Fibroblast of lung (primary cell): ENCODE results near the gene MGAT4C. TPM values are rescaled to one million over a fixed set of nuclear protein-coding genes. Genes with fewer than 3 reads are reported as not detected.

Experiments
- DNase-seq, 2 donors: peaks; one replicate each; pipeline versions ENCODE4 v3.0.0 to v3.0.0-alpha.2; 2010; ENCODE audit warnings: low read depth in 2 of 2
- H2AFZ ChIP-seq: 2 replicates; pipeline ENCODE4 v1.5.1; 2012; ENCODE audit warnings: low read length, control low read depth, inconsistent platforms
- H3K27ac ChIP-seq: 2 replicates; pipeline ENCODE4 v1.5.1; 2011; ENCODE audit warnings: low read length, control low read depth; ENCODE audit not compliant: insufficient read depth
- H3K27me3 ChIP-seq: 2 replicates; pipeline ENCODE4 v1.5.1; 2011; ENCODE audit warnings: mild to moderate bottlenecking, low read length; ENCODE audit not compliant: control insufficient read depth, insufficient read depth
- H3K36me3 ChIP-seq: 2 replicates; pipeline ENCODE4 v1.5.1; 2011; ENCODE audit warnings: low read length; ENCODE audit not compliant: control insufficient read depth, insufficient read depth
- H3K4me1 ChIP-seq: 2 replicates; pipeline ENCODE4 v1.5.1; 2011; ENCODE audit warnings: low read length; ENCODE audit not compliant: control insufficient read depth, insufficient read depth; ENCODE audit errors: extremely low read depth
- H3K4me2 ChIP-seq: 2 replicates; pipeline ENCODE4 v1.5.1; 2011; ENCODE audit warnings: low read length, control low read depth; ENCODE audit not compliant: insufficient read depth; ENCODE audit errors: extremely low read depth
- H3K4me3 ChIP-seq, 4 experiments: fragments of 200-600 bp in 1 of 4; sonication (generic) in 1 of 4; replicated peaks in 1 of 4; 2 replicates each; pipeline ENCODE4 v1.5.1; 2011 to 2016; ENCODE audit warnings: low read length in 4 of 4, low read depth in 3 of 4, mild to moderate bottlenecking in 3 of 4, control low read depth in 2 of 4, inconsistent platforms in 1 of 4, mixed read lengths in 1 of 4; ENCODE audit not compliant: insufficient read depth in 1 of 4; ENCODE audit errors: control extremely low read depth in 1 of 4
- H3K79me2 ChIP-seq: 2 replicates; pipeline ENCODE4 v1.5.1; 2012; ENCODE audit warnings: mild to moderate bottlenecking, low read length, inconsistent platforms; ENCODE audit not compliant: control insufficient read depth, insufficient read depth
- H3K9ac ChIP-seq: 2 replicates; pipeline ENCODE4 v1.5.1; 2011; ENCODE audit warnings: mild to moderate bottlenecking, low read length, control low read depth; ENCODE audit not compliant: insufficient read depth
- H3K9me3 ChIP-seq: 2 replicates; pipeline ENCODE4 v1.5.1; 2012; ENCODE audit warnings: low read depth, low read length; ENCODE audit not compliant: control insufficient read depth, insufficient read depth
- H4K20me1 ChIP-seq: 2 replicates; pipeline ENCODE4 v1.5.1; 2011; ENCODE audit warnings: low read length; ENCODE audit not compliant: control insufficient read depth, insufficient read depth; ENCODE audit errors: extremely low read depth
- CTCF ChIP-seq, 2 donors: IDR thresholded peaks in 1 of 2; conservative IDR thresholded peaks in 1 of 2; 1 replicate in 1 of 2; 2 replicates in 1 of 2; pipeline ENCODE4 v1.5.1; 2011 to 2012; ENCODE audit warnings: low read length in 2 of 2, control low read depth in 1 of 2, inconsistent platforms in 1 of 2, low read depth in 1 of 2, mild to moderate bottlenecking in 1 of 2
- EZH2 ChIP-seq: IDR thresholded peaks from 2 replicates; pipeline ENCODE4 v1.5.1; 2012; ENCODE audit warnings: low read length, control low read depth, mild to moderate bottlenecking; ENCODE audit errors: missing control alignments
- polyA plus RNA-seq, 2 donors: library from polyadenylated mRNA; depleted of rRNA in 1 of 2; stranded (reverse) in 1 of 2; unstranded in 1 of 2; fragments of >200 nt; gene quantifications; 2 replicates each; pipeline ENCODE4 v1.2.1, GENCODE V29; 2011 to 2012; ENCODE audit warnings: missing spikeins in 1 of 2
- total RNA-seq: library from RNA; depleted of rRNA; stranded (reverse); fragments of >200 nt; gene quantifications from 2 replicates; pipeline ENCODE4 v1.2.1, GENCODE V29; 2014

MGAT4C gene
- total and polyA plus RNA-seq, 2 donors (not counting 1 experiment from before 2014, with no cell fraction given), result not detected

- Histone ChIP-seq H3K36me3 (no peaks in the 10 kb centered on the region), H4K20me1 (no peaks in the 10 kb centered on the region), H3K9me3 (no peaks in the 10 kb centered on the region), H3K27ac (no peak overlapping the region), H3K9ac (no peak overlapping the region), H3K79me2 (no peaks in the 10 kb centered on the region), H3K4me2 (no peak overlapping the region), H3K4me3 (no peak overlapping the region), H3K4me1 (no peaks in the 10 kb centered on the region), H3K27me3 (no peaks in the 10 kb centered on the region), H2AFZ (no peak overlapping the region)
- TF ChIP-seq CTCF (conservative IDR thresholded peaks at IDR 0.05 in 1 of 2, IDR thresholded peaks at IDR 0.05 in 1 of 2; ENCODE audit: low read depth in 1 of 2, low read length in 2 of 2) (no peak), EZH2 (no peak)
- no peak for DNase-seq
Observed at GRCh38 chr12:86241600-86241999, 14.6 kb downstream of the MGAT4C start.

- H3K4me1 ChIP-seq, result no peaks in the 10 kb centered on the region
- no peak overlapping the region for H3K4me3 ChIP-seq
- TF ChIP-seq EZH2 (no peak), CTCF (conservative IDR thresholded peaks at IDR 0.05 in 1 of 2, IDR thresholded peaks at IDR 0.05 in 1 of 2; ENCODE audit: low read depth in 1 of 2, low read length in 2 of 2) (no peak)
- no peak overlapping the region for H3K27ac ChIP-seq
- no peaks in the 10 kb centered on the region for H3K9me3 ChIP-seq
- no peaks in the 10 kb centered on the region for H3K27me3 ChIP-seq
- H3K9ac ChIP-seq, result no peak overlapping the region
- H4K20me1 ChIP-seq, result no peaks in the 10 kb centered on the region
- H3K4me2 ChIP-seq, result no peak overlapping the region
- DNase-seq, result peak in 1 of 2 donors; percentile 54
- H2AFZ ChIP-seq, result no peak overlapping the region
- H3K79me2 ChIP-seq, result no peaks in the 10 kb centered on the region
- no peaks in the 10 kb centered on the region for H3K36me3 ChIP-seq
Observed at GRCh38 chr12:86234316-86234855, 21.8 kb downstream of the MGAT4C start.

GRCh38 chr12:86233126-86233525, 23.1 kb downstream of the MGAT4C start:
- no peaks in the 10 kb centered on the region for H3K36me3 ChIP-seq
- no peak overlapping the region for H3K9ac ChIP-seq

More at GRCh38 chr12:86233126-86233525, 23.1 kb downstream of the MGAT4C start:
- Histone ChIP-seq H3K27me3 (no peaks in the 10 kb centered on the region), H2AFZ (no peak overlapping the region), H3K4me1 (no peaks in the 10 kb centered on the region), H4K20me1 (no peaks in the 10 kb centered on the region), H3K27ac (no peak overlapping the region), H3K9me3 (no peaks in the 10 kb centered on the region), H3K4me3 (no peak overlapping the region), H3K4me2 (no peak overlapping the region), H3K79me2 (no peaks in the 10 kb centered on the region)
- TF ChIP-seq CTCF (conservative IDR thresholded peaks at IDR 0.05 in 1 of 2, IDR thresholded peaks at IDR 0.05 in 1 of 2; ENCODE audit: low read depth in 1 of 2, low read length in 2 of 2), result no peak
- TF ChIP-seq EZH2, result no peak
- peak; percentile 15 to 65 for DNase-seq
